CD14-positive monocyte (primary cell): ENCODE measurements around the gene TIAM1. TPM values are rescaled to one million over a fixed set of nuclear protein-coding genes. Genes with fewer than 3 reads are reported as not detected.

Source experiments
- DNase-seq, 3 donors: peaks; one replicate each; pipeline ENCODE4 v3.0.0-alpha.2; 2011 to 2022
- H2AFZ ChIP-seq: 2 replicates; pipeline ENCODE4 v1.6.0; 2012; ENCODE audit warnings: mild to moderate bottlenecking, low read depth, low read length, inconsistent platforms; ENCODE audit not compliant: insufficient read depth, poor library complexity, severe bottlenecking
- H3K27ac ChIP-seq, 2 donors: 1 replicate in 1 of 2; 2 replicates in 1 of 2; pipeline ENCODE4 v1.5.1; 2012 to 2013; ENCODE audit warnings: low read length in 2 of 2, control low read depth in 1 of 2, inconsistent platforms in 1 of 2, low read depth in 1 of 2, mild to moderate bottlenecking in 1 of 2
- H3K27me3 ChIP-seq, 2 donors: one replicate each; pipeline versions ENCODE4 v1.6.0 to v1.6.1; 2011 to 2013; ENCODE audit warnings: low read length in 2 of 2; ENCODE audit not compliant: control insufficient read depth in 2 of 2, insufficient read depth in 2 of 2
- H3K36me3 ChIP-seq, 2 donors: replicated peaks in 1 of 2; 1 replicate in 1 of 2; 2 replicates in 1 of 2; pipeline versions ENCODE4 v1.5.1 to v1.6.1; 2012 to 2013; ENCODE audit warnings: low read length in 2 of 2, control low read depth in 1 of 2, inconsistent platforms in 1 of 2, mild to moderate bottlenecking in 1 of 2; ENCODE audit not compliant: insufficient read depth in 2 of 2, control insufficient read depth in 1 of 2
- H3K4me1 ChIP-seq, 2 donors: 1 replicate in 1 of 2; 2 replicates in 1 of 2; pipeline versions ENCODE4 v1.5.1 to v1.6.1; 2012 to 2013; ENCODE audit warnings: low read length in 2 of 2, control low read depth in 1 of 2, inconsistent platforms in 1 of 2, mild to moderate bottlenecking in 1 of 2, moderate library complexity in 1 of 2; ENCODE audit not compliant: insufficient read depth in 2 of 2, control insufficient read depth in 1 of 2
- H3K4me2 ChIP-seq: replicated peaks from 2 replicates; pipeline ENCODE3; 2012; ENCODE audit warnings: low read length, moderate library complexity, mild to moderate bottlenecking; ENCODE audit not compliant: poor library complexity, severe bottlenecking; ENCODE audit errors: extremely low read depth
- H3K4me3 ChIP-seq, 3 experiments: fragments of 200-600 bp in 1 of 3; sonication (generic) in 1 of 3; replicated peaks in 1 of 3; 1 replicate in 2 of 3; 2 replicates in 1 of 3; pipeline ENCODE4 v1.5.1; 2011 to 2013; ENCODE audit warnings: low read length in 3 of 3, mild to moderate bottlenecking in 3 of 3, control low read depth in 2 of 3, low read depth in 2 of 3, inconsistent platforms in 1 of 3, moderate library complexity in 1 of 3
- H3K79me2 ChIP-seq: 2 replicates; pipeline ENCODE4 v1.6.0; 2012; ENCODE audit warnings: mild to moderate bottlenecking, control low read depth, inconsistent platforms, low read length, moderate library complexity; ENCODE audit not compliant: insufficient read depth
- H3K9ac ChIP-seq: 2 replicates; pipeline ENCODE4 v1.6.0; 2017; ENCODE audit warnings: low read length, mild to moderate bottlenecking; ENCODE audit not compliant: insufficient read depth, poor library complexity, severe bottlenecking
- H3K9me3 ChIP-seq, 2 donors: replicated peaks in 1 of 2; 1 replicate in 1 of 2; 2 replicates in 1 of 2; pipeline versions ENCODE4 v1.5.1 to v1.6.1; 2012 to 2013; ENCODE audit warnings: low read length in 2 of 2, control low read depth in 1 of 2; ENCODE audit not compliant: control insufficient read depth in 1 of 2, insufficient read depth in 1 of 2
- H4K20me1 ChIP-seq: 2 replicates; pipeline ENCODE4 v1.6.0; 2012; ENCODE audit warnings: mild to moderate bottlenecking, low read length, control low read depth, moderate library complexity; ENCODE audit not compliant: insufficient read depth
- H3K27ac Mint-ChIP-seq, 7 donors: one replicate each; pipeline ENCODE4 v1.8.0; 2020; ENCODE audit warnings: mild to moderate bottlenecking in 7 of 7, mixed read lengths in 7 of 7, moderate library complexity in 6 of 7, inconsistent platforms in 2 of 7
- H3K27me3 Mint-ChIP-seq, 3 donors: one replicate each; pipeline ENCODE4 v1.8.0; 2021 to 2022; ENCODE audit warnings: low read depth in 3 of 3, mild to moderate bottlenecking in 3 of 3, mixed read lengths in 3 of 3, moderate library complexity in 3 of 3, inconsistent platforms in 1 of 3
- H3K36me3 Mint-ChIP-seq, 2 donors: one replicate each; pipeline ENCODE4 v1.8.0; 2020; ENCODE audit warnings: mixed read lengths in 2 of 2, inconsistent platforms in 1 of 2, mild to moderate bottlenecking in 1 of 2
- H3K4me1 Mint-ChIP-seq: one replicate; pipeline ENCODE4 v1.8.0; 2020; ENCODE audit warnings: mild to moderate bottlenecking, mixed read lengths
- H3K4me3 Mint-ChIP-seq, 2 donors: one replicate each; pipeline ENCODE4 v1.8.0; 2020; ENCODE audit warnings: mild to moderate bottlenecking in 2 of 2, mixed read lengths in 2 of 2, moderate library complexity in 1 of 2
- H3K9me3 Mint-ChIP-seq, 7 donors: one replicate each; pipeline ENCODE4 v1.8.0; 2020 to 2022; ENCODE audit warnings: mixed read lengths in 7 of 7, mild to moderate bottlenecking in 6 of 7, moderate library complexity in 6 of 7, inconsistent platforms in 2 of 7
- WGBS: methylation state at CpG from one replicate; pipeline ENCODE4 v1.1.5; 2013; ENCODE audit warnings: missing lambda C conversion rate; ENCODE audit not compliant: insufficient coverage; 5-methylcytosine and 5-hydroxymethylcytosine counted together
- intact Hi-C, 2 donors: fragments of 100-400 bp; cut with micrococcal nuclease; formaldehyde crosslinking; loops; one replicate each; pipeline versions ENCODE4 v1.15.0 to v1.15.1; 2023
- polyA plus RNA-seq, 3 donors: library from polyadenylated mRNA; depleted of rRNA in 1 of 3; unstranded in 2 of 3; stranded (reverse) in 1 of 3; fragments of 300-500 nt in 2 of 3; fragments of >200 nt in 1 of 3; fragmentation: Illumina TruSeq in 2 of 3; gene quantifications; 1 replicate in 2 of 3; 2 replicates in 1 of 3; pipeline ENCODE4 v1.2.3, GENCODE V29; 2012 to 2021
- TF ChIP-seq, protein P1 (sequence below): fragments of 200-600 bp; IDR thresholded peaks from one replicate; pipeline ENCODE4 v1.8.0; 2022; ENCODE audit warnings: antibody characterized with exemption, mild to moderate bottlenecking

TIAM1 gene
- polyA plus RNA-seq, 3 donors, result 17.7 to 55.0 (median 45.3) TPM

DNA sequence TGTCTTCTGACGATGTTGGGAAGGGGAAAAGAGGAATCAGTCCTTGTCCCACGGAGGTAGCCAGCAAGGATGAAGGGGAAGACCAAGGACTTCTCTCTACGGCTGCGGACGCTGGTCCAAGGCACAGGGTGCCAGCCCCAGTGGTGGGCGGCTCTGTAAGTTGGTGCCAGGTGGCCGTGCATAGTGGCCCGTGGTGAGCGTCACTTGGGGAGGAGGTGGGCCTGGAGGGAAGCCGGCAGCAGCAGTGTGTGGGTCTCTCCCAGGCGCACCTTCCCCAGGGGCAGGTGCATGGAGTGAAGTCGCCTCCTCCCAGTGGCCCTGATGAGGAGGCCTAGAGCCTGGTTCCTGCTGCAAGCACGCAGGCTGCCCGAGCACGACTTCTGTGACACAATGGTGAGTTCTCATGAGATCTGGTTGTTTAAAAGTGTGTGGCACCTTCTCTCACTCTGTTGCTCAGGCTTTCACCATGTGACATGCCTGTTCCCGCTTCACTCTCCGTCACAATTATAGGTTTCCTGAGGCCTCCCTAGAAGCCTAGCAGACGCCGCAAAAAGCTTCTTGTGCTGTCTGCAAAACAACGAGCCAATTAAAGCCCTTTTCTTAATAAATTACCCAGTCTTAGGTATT, 43.6 kb upstream of the TIAM1 start:
- no peak overlapping the region for H3K4me2 ChIP-seq
- H3K79me2 ChIP-seq, result no peaks in the 10 kb centered on the region
- no peak for DNase-seq
- intact Hi-C loops, result no loop called here
- 90% methylated on average over 18 of the region's 20 CpGs for WGBS
- H3K4me1 ChIP-seq, result no peaks in the 10 kb centered on the region
- H3K9me3 ChIP-seq, result no peaks in the 10 kb centered on the region
- H3K27ac ChIP-seq, result no peak overlapping the region
- H4K20me1 ChIP-seq, result no peaks in the 10 kb centered on the region
- no peaks in the 10 kb centered on the region for H3K4me1 Mint-ChIP-seq
- TF ChIP-seq, protein P1, sequence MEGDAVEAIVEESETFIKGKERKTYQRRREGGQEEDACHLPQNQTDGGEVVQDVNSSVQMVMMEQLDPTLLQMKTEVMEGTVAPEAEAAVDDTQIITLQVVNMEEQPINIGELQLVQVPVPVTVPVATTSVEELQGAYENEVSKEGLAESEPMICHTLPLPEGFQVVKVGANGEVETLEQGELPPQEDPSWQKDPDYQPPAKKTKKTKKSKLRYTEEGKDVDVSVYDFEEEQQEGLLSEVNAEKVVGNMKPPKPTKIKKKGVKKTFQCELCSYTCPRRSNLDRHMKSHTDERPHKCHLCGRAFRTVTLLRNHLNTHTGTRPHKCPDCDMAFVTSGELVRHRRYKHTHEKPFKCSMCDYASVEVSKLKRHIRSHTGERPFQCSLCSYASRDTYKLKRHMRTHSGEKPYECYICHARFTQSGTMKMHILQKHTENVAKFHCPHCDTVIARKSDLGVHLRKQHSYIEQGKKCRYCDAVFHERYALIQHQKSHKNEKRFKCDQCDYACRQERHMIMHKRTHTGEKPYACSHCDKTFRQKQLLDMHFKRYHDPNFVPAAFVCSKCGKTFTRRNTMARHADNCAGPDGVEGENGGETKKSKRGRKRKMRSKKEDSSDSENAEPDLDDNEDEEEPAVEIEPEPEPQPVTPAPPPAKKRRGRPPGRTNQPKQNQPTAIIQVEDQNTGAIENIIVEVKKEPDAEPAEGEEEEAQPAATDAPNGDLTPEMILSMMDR, result no peak
- H3K4me3 Mint-ChIP-seq, result no peak overlapping the region
- no peak overlapping the region for H3K4me3 ChIP-seq
- peaks cover 0 to 3% (median under 1%) of the 10 kb centered on the region in 7 donors for H3K9me3 Mint-ChIP-seq
- no peaks in the 10 kb centered on the region for H3K36me3 ChIP-seq
- H3K27ac Mint-ChIP-seq, result no peak overlapping the region
- H3K27me3 ChIP-seq, result no peaks in the 10 kb centered on the region
- no peaks in the 10 kb centered on the region for H3K36me3 Mint-ChIP-seq
- peaks cover 5 to 11% (median 6%) of the 10 kb centered on the region in 3 donors for H3K27me3 Mint-ChIP-seq
- H2AFZ ChIP-seq, result no peak overlapping the region
- no peak overlapping the region for H3K9ac ChIP-seq

DNA sequence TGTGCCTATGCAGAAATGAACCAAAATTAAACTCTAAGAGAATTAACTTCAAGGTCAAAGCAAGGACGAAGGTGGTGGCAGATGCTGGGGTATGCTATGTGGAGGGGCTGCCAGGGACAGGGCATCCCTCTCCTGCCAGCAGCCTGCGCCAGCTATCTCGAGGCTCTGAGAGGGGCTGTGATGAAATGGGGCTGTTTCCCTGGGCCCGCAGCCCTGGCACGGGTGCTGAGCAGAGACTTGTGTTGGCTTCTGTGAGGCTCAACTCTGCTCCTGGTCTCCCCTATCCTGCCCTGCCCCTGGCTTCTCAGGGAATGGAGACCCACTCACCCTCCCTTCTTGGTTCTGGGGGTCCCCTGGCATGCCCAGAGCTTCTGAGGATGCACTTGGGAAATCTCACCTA, 41.9 kb upstream of the TIAM1 start:
- DNase-seq, result no peak
- no peaks in the 10 kb centered on the region for H3K36me3 Mint-ChIP-seq
- no peak overlapping the region for H3K27ac Mint-ChIP-seq

More for the DNA sequence above, 41.9 kb upstream of the TIAM1 start:
- no peaks in the 10 kb centered on the region for H3K36me3 ChIP-seq
- H2AFZ ChIP-seq, result no peak overlapping the region
- H3K79me2 ChIP-seq, result no peaks in the 10 kb centered on the region
- no peaks in the 10 kb centered on the region for H4K20me1 ChIP-seq
- Mint-ChIP-seq H3K9me3 (peaks cover 0 to 2% (median 0%) of the 10 kb centered on the region in 7 donors), H3K4me3 (no peak overlapping the region), H3K4me1 (no peaks in the 10 kb centered on the region), H3K27me3 (peaks cover 4 to 11% (median 10%) of the 10 kb centered on the region in 3 donors)
- TF ChIP-seq, protein P1, result no peak
- 90% methylated on average over 4 of the region's 5 CpGs for WGBS
- no peaks in the 10 kb centered on the region for H3K4me1 ChIP-seq
- no peak overlapping the region for H3K4me2 ChIP-seq
- no peak overlapping the region for H3K4me3 ChIP-seq
- intact Hi-C loops, result no loop called here
- H3K27me3 ChIP-seq, result no peaks in the 10 kb centered on the region
- H3K27ac ChIP-seq, result no peak overlapping the region
- H3K9me3 ChIP-seq, result no peaks in the 10 kb centered on the region
- no peak overlapping the region for H3K9ac ChIP-seq
